Lower lobe of right lung (tissue), 2 donors: ENCODE data around the gene ADAMTS12. TPM values are rescaled to one million over a fixed set of nuclear protein-coding genes. Genes with fewer than 3 reads are reported as not detected.
A peak's percentile ranks its signal among the peaks of the same experiment; 100 is the strongest.

Experiments used
- ATAC-seq, 2 donors: fragments of 200-7000 bp; cut with Tn5 transposase; one replicate each; pipeline ENCODE4 v1.9.1; 2020 to 2022; ENCODE audit warnings: mild to moderate bottlenecking in 2 of 2, moderate library complexity in 2 of 2
- DNase-seq: peaks from one replicate; pipeline ENCODE4 v3.0.0-alpha.2; 2020
- H3K27ac ChIP-seq: fragments of 200-600 bp; one replicate; pipeline ENCODE4 v1.8.0; 2022
- H3K27me3 ChIP-seq: fragments of 200-600 bp; one replicate; pipeline ENCODE4 v1.8.0; 2022; ENCODE audit warnings: low read depth
- H3K36me3 ChIP-seq: fragments of 200-600 bp; one replicate; pipeline ENCODE4 v1.8.0; 2022; ENCODE audit warnings: mild to moderate bottlenecking
- H3K4me1 ChIP-seq: fragments of 200-600 bp; one replicate; pipeline ENCODE4 v1.8.0; 2022
- H3K4me3 ChIP-seq: fragments of 200-600 bp; one replicate; pipeline ENCODE4 v1.8.0; 2022; ENCODE audit warnings: mild to moderate bottlenecking
- H3K9me3 ChIP-seq: fragments of 200-600 bp; one replicate; pipeline ENCODE4 v1.8.0; 2022
- CTCF ChIP-seq: fragments of 200-600 bp; IDR thresholded peaks from one replicate; pipeline ENCODE4 v1.8.0; 2022; ENCODE audit warnings: antibody characterized with exemption, mild to moderate bottlenecking
- intact Hi-C: fragments of 100-400 bp; cut with DNase I; formaldehyde crosslinking; loops from one replicate; pipeline ENCODE4 v1.11.0; 2022
- total RNA-seq: library from RNA; stranded (reverse); fragmentation: NEBNext Ultra II Directional; extraction: Animal tissue kit (Norgen Biotek cat#: 25700); gene quantifications from one replicate; pipeline ENCODE4 v1.2.1, GENCODE V29; 2021
- donor health status: DM: no; HTN: yes; CAD: no; lungs with severe emphysema.

ADAMTS12 gene
- total RNA-seq, 1 donor from 2014 or later, result 7.6 TPM

- no peak for TF ChIP-seq CTCF
Observed at GRCh38 chr5:33827018-33827707, 64.6 kb downstream of the ADAMTS12 start.

GRCh38 chr5:33824516-33825195 lies 67.1 kb downstream of the ADAMTS12 start:
- no peaks in the 10 kb centered on the region for H3K27me3 ChIP-seq
- intact Hi-C loops, result no loop called here
- DNase-seq (no peak), ATAC-seq (peak; percentile 36 to 48)
- no peak overlapping the region for H3K27ac ChIP-seq
- H3K4me1 ChIP-seq, result no peaks in the 10 kb centered on the region
- H3K9me3 ChIP-seq, result peaks cover 4% of the 10 kb centered on the region
- H3K4me3 ChIP-seq, result no peak overlapping the region
- no peaks in the 10 kb centered on the region for H3K36me3 ChIP-seq
- TF ChIP-seq CTCF, result no peak

More at GRCh38 chr5:33827018-33827707, 64.6 kb downstream of the ADAMTS12 start:
- Histone ChIP-seq H3K4me3 (no peak overlapping the region), H3K4me1 (no peaks in the 10 kb centered on the region), H3K27ac (no peak overlapping the region), H3K36me3 (no peaks in the 10 kb centered on the region), H3K27me3 (no peaks in the 10 kb centered on the region), H3K9me3 (no peaks in the 10 kb centered on the region)
- intact Hi-C loops, result no loop called here
- DNase-seq (no peak), ATAC-seq (no peak)

- Histone ChIP-seq H3K27me3 (no peaks in the 10 kb centered on the region), H3K27ac (no peak overlapping the region), H3K36me3 (no peaks in the 10 kb centered on the region), H3K4me1 (no peaks in the 10 kb centered on the region), H3K4me3 (no peak overlapping the region), H3K9me3 (peaks cover 11% of the 10 kb centered on the region)
- ATAC-seq (no peak), DNase-seq (no peak)
- TF ChIP-seq CTCF, result no peak
- intact Hi-C loops, result no loop called here
Observed at GRCh38 chr5:33817301-33817700, 74.5 kb downstream of the ADAMTS12 start.

GRCh38 chr5:33816791-33817190 lies 75.0 kb downstream of the ADAMTS12 start:
- DNase-seq (no peak), ATAC-seq (no peak)
- Histone ChIP-seq H3K4me1 (no peaks in the 10 kb centered on the region), H3K36me3 (no peaks in the 10 kb centered on the region), H3K27me3 (no peaks in the 10 kb centered on the region), H3K9me3 (peaks cover 11% of the 10 kb centered on the region), H3K4me3 (no peak overlapping the region), H3K27ac (no peak overlapping the region)
- intact Hi-C loops, result no loop called here
- TF ChIP-seq CTCF, result no peak

DNA sequence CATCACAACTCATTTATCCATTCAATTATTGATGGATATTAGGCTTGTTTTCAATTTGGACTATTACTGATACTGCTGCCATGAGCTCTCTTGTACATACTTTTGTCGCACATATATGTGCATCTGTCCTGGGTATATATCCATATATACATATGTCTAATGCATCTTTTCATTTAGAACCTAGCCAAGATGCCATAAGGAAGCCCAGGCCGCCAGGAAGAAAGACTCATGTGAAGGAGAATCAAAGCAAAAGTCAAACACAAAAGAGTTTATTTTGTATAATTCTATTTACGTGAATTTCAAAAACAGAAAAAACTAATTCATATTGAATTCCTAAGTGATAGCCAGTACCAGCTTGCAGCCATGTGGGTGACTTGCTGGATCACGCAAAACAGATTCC lies 79.0 kb downstream of the ADAMTS12 start:
- no peak overlapping the region for H3K27ac ChIP-seq
- H3K36me3 ChIP-seq, result no peaks in the 10 kb centered on the region
- H3K4me3 ChIP-seq, result no peak overlapping the region
- intact Hi-C loops, result no loop called here
- no peaks in the 10 kb centered on the region for H3K9me3 ChIP-seq
- ATAC-seq (no peak), DNase-seq (no peak)
- no peaks in the 10 kb centered on the region for H3K27me3 ChIP-seq
- H3K4me1 ChIP-seq, result no peaks in the 10 kb centered on the region
- TF ChIP-seq CTCF, result no peak
